Fibroblast of the aortic adventitia (primary cell): ENCODE measurements around the gene ATG16L1. TPM values are rescaled to one million over a fixed set of nuclear protein-coding genes. Genes with fewer than 3 reads are reported as not detected.

ENCODE experiments used
- DNase-seq: peaks from one replicate; pipeline ENCODE4 v3.0.0-alpha.2; 2010; ENCODE audit warnings: low read depth
- H3K4me3 ChIP-seq: 2 replicates; pipeline ENCODE4 v1.5.1; 2011; ENCODE audit warnings: low read depth, mild to moderate bottlenecking, control low read depth, low read length, moderate library complexity
- CTCF ChIP-seq: IDR thresholded peaks from 2 replicates; pipeline ENCODE4 v1.5.1; 2011; ENCODE audit warnings: mild to moderate bottlenecking, low read length, control low read depth, inconsistent platforms; ENCODE audit not compliant: insufficient read depth
- total RNA-seq: library from RNA; depleted of rRNA; stranded (reverse); fragments of >200 nt; gene quantifications from 2 replicates; pipeline ENCODE4 v1.2.3, GENCODE V29; 2012; ENCODE audit warnings: low replicate concordance

The ATG16L1 gene
- total RNA-seq, 1 donor: 28.6 TPM

- TF ChIP-seq CTCF: no peak
- no peak overlapping the region for H3K4me3 ChIP-seq
- DNase-seq: no peak
These were observed 38.8 kb downstream of the ATG16L1 start for GRCh38 chr2:233290051-233290845.

- TF ChIP-seq CTCF: no peak
- no peak overlapping the region for H3K4me3 ChIP-seq
These were observed 44.4 kb downstream of the ATG16L1 start for GRCh38 chr2:233295891-233296290.

GRCh38 chr2:233297076-233297475 is 45.6 kb downstream of the ATG16L1 start:
- no peak overlapping the region for H3K4me3 ChIP-seq
- no peak for DNase-seq
- no peak for TF ChIP-seq CTCF

More at GRCh38 chr2:233295891-233296290, 44.4 kb downstream of the ATG16L1 start:
- DNase-seq: no peak

- no peak for TF ChIP-seq CTCF
- no peak overlapping the region for H3K4me3 ChIP-seq
- no peak for DNase-seq
These were observed 48.9 kb downstream of the ATG16L1 start for GRCh38 chr2:233300401-233300800.

GRCh38 chr2:233301248-233301647 is 49.8 kb downstream of the ATG16L1 start:
- no peak overlapping the region for H3K4me3 ChIP-seq
- no peak for DNase-seq
- TF ChIP-seq CTCF: no peak

GRCh38 chr2:233301811-233302210 is 50.3 kb downstream of the ATG16L1 start:
- no peak for TF ChIP-seq CTCF
- no peak for DNase-seq
- H3K4me3 ChIP-seq: no peak overlapping the region

GRCh38 chr2:233303252-233303651 is 51.8 kb downstream of the ATG16L1 start:
- DNase-seq: no peak
- TF ChIP-seq CTCF: no peak
- H3K4me3 ChIP-seq: no peak overlapping the region
